Fibroblast of lung (primary cell): ENCODE results near the gene CELSR3.

Source experiments
- CTCF ChIP-seq, 2 donors: IDR thresholded peaks in 1 of 2; conservative IDR thresholded peaks in 1 of 2; 1 replicate in 1 of 2; 2 replicates in 1 of 2; pipeline ENCODE4 v1.5.1; 2011 to 2012; ENCODE audit warnings: low read length in 2 of 2, control low read depth in 1 of 2, inconsistent platforms in 1 of 2, low read depth in 1 of 2, mild to moderate bottlenecking in 1 of 2
- EZH2 ChIP-seq: IDR thresholded peaks from 2 replicates; pipeline ENCODE4 v1.5.1; 2012; ENCODE audit warnings: low read length, control low read depth, mild to moderate bottlenecking; ENCODE audit errors: missing control alignments

- no peak for TF ChIP-seq EZH2
- TF ChIP-seq CTCF (conservative IDR thresholded peaks at IDR 0.05 in 1 of 2, IDR thresholded peaks at IDR 0.05 in 1 of 2; ENCODE audit: low read depth in 1 of 2, low read length in 2 of 2): no peak
These were observed 20.1 kb upstream of the CELSR3 start for GRCh38 chr3:48682786-48683185.
